Right kidney (tissue), 1 donor: ENCODE results near the gene SUPT5H.
"Not testable (repeated sequence)": the region's sequence is repeated elsewhere in the genome, so short reads cannot be mapped to it uniquely, and the experiment has no call there.

Experiments
- DNase-seq: peaks from one replicate; pipeline ENCODE4 v3.0.0-alpha.2; 2016

Gene SUPT5H

GRCh38 chr19:39463403-39463802, 18.0 kb downstream of the SUPT5H start:
- DNase-seq = no peak

GRCh38 chr19:39465956-39466747, 20.8 kb downstream of the SUPT5H start:
- DNase-seq = no peak

GRCh38 chr19:39467941-39468340, 22.6 kb downstream of the SUPT5H start:
- DNase-seq = no peak

- no peak for DNase-seq
Observed at GRCh38 chr19:39469036-39469435, 23.7 kb downstream of the SUPT5H start.

GRCh38 chr19:39469567-39469966, 24.2 kb downstream of the SUPT5H start:
- DNase-seq = no peak

- no peak for DNase-seq
Observed at GRCh38 chr19:39470724-39471339, 25.4 kb downstream of the SUPT5H start.

GRCh38 chr19:39471756-39472536, 26.6 kb downstream of the SUPT5H start:
- DNase-seq = no peak

GRCh38 chr19:39472746-39473442, 27.5 kb downstream of the SUPT5H start:
- no peak for DNase-seq

GRCh38 chr19:39473443-39473960, 28.1 kb downstream of the SUPT5H start:
- DNase-seq = no peak

GRCh38 chr19:39474139-39474620, 28.8 kb downstream of the SUPT5H start:
- DNase-seq = peak; percentile 45

- no peak for DNase-seq
Observed at GRCh38 chr19:39475748-39476147, 30.4 kb downstream of the SUPT5H start.

- DNase-seq = not testable (repeated sequence)
Observed at GRCh38 chr19:39479319-39479801, 34.0 kb downstream of the SUPT5H start.

- no peak for DNase-seq
Observed at GRCh38 chr19:39479916-39480315, 34.5 kb downstream of the SUPT5H start.

GRCh38 chr19:39480337-39481228, 35.2 kb downstream of the SUPT5H start, which contains the start of gene TIMM50:
TIMM50 (plus strand) TSS chr19:39480838; CDS start chr19:39480854, 16 bp downstream.
- peak; percentile 89 for DNase-seq

GRCh38 chr19:39481229-39481545, 35.8 kb downstream of the SUPT5H start:
- DNase-seq = no peak

GRCh38 chr19:39481676-39482075, 36.3 kb downstream of the SUPT5H start:
- no peak for DNase-seq

GRCh38 chr19:39483141-39483540, 37.8 kb downstream of the SUPT5H start:
- no peak for DNase-seq

- no peak for DNase-seq
Observed at GRCh38 chr19:39489756-39490155, 44.4 kb downstream of the SUPT5H start.

- no peak for DNase-seq
Observed at GRCh38 chr19:39492225-39492624, 46.8 kb downstream of the SUPT5H start.

GRCh38 chr19:39492788-39493187, 47.4 kb downstream of the SUPT5H start:
- DNase-seq = no peak

GRCh38 chr19:39494661-39495060, 49.3 kb downstream of the SUPT5H start:
- no peak for DNase-seq
